H9 (cell line): ENCODE data around the gene ZNF485. TPM values are rescaled to one million over a fixed set of nuclear protein-coding genes. Genes with fewer than 3 reads are reported as not detected.

Experiments used
- DNase-seq: peaks from one replicate; pipeline ENCODE4 v3.0.0-alpha.2; 2017
- H2AFZ ChIP-seq: one replicate; pipeline ENCODE4 v1.6.1; 2013; ENCODE audit warnings: mild to moderate bottlenecking, low read length, control low read depth, moderate library complexity
- H2AK5ac ChIP-seq: 2 replicates; pipeline ENCODE4 v1.6.1; 2013; ENCODE audit warnings: low read length, control low read depth, mixed read lengths; ENCODE audit not compliant: insufficient read length
- H2BK120ac ChIP-seq: one replicate; pipeline ENCODE4 v1.6.1; 2013; ENCODE audit warnings: low read depth, mild to moderate bottlenecking, low read length, control low read depth, inconsistent platforms; ENCODE audit not compliant: poor library complexity, severe bottlenecking
- H2BK12ac ChIP-seq: 2 replicates; pipeline ENCODE4 v1.6.1; 2013; ENCODE audit warnings: low read length, control low read depth, mixed read lengths, low read depth; ENCODE audit not compliant: insufficient read length
- H2BK15ac ChIP-seq: 2 replicates; pipeline ENCODE4 v1.6.1; 2013; ENCODE audit warnings: low read depth, low read length, control low read depth
- H2BK20ac ChIP-seq: one replicate; pipeline ENCODE4 v1.6.1; 2013; ENCODE audit warnings: low read depth, mild to moderate bottlenecking, low read length, control low read depth, inconsistent platforms; ENCODE audit not compliant: poor library complexity, severe bottlenecking
- H2BK5ac ChIP-seq: 2 replicates; pipeline ENCODE4 v1.6.1; 2013; ENCODE audit warnings: low read length, control low read depth, mixed read lengths; ENCODE audit not compliant: insufficient read length
- H3K14ac ChIP-seq: 2 replicates; pipeline ENCODE4 v1.6.1; 2013; ENCODE audit warnings: low read length, control low read depth; ENCODE audit not compliant: insufficient read depth
- H3K18ac ChIP-seq: 2 replicates; pipeline ENCODE4 v1.6.1; 2013; ENCODE audit warnings: low read depth, mild to moderate bottlenecking, mixed read lengths, low read length, control low read depth; ENCODE audit not compliant: insufficient read length
- H3K23ac ChIP-seq: 2 replicates; pipeline ENCODE4 v1.6.1; 2013; ENCODE audit warnings: low read length, control low read depth, mixed read lengths, low read depth; ENCODE audit not compliant: insufficient read length
- H3K23me2 ChIP-seq: 2 replicates; pipeline ENCODE4 v1.6.1; 2013; ENCODE audit warnings: low read depth, mild to moderate bottlenecking, mixed read lengths, low read length, control low read depth; ENCODE audit not compliant: insufficient read length, poor library complexity, severe bottlenecking
- H3K27ac ChIP-seq: 2 replicates; pipeline ENCODE4 v1.5.1; 2013; ENCODE audit warnings: low read length, control low read depth, mixed read lengths, low read depth; ENCODE audit not compliant: insufficient read length
- H3K27me3 ChIP-seq: 2 replicates; pipeline ENCODE4 v1.6.1; 2013; ENCODE audit warnings: low read length, control low read depth, inconsistent platforms; ENCODE audit not compliant: insufficient read depth
- H3K4ac ChIP-seq: 2 replicates; pipeline ENCODE4 v1.6.1; 2013; ENCODE audit warnings: low read depth, mild to moderate bottlenecking, control low read depth, inconsistent platforms, low read length, moderate library complexity
- H3K4me1 ChIP-seq: 2 replicates; pipeline ENCODE4 v1.6.1; 2013; ENCODE audit warnings: low read length, control low read depth, inconsistent platforms; ENCODE audit not compliant: insufficient read depth
- H3K4me2 ChIP-seq: 2 replicates; pipeline ENCODE4 v1.6.1; 2013; ENCODE audit warnings: low read length, control low read depth, mixed read lengths; ENCODE audit not compliant: insufficient read length, insufficient read depth
- H3K56ac ChIP-seq: 2 replicates; pipeline ENCODE4 v1.6.1; 2013; ENCODE audit warnings: low read depth, mild to moderate bottlenecking, mixed read lengths, low read length, control low read depth; ENCODE audit not compliant: insufficient read length
- H3K79me1 ChIP-seq: 2 replicates; pipeline ENCODE4 v1.6.1; 2013; ENCODE audit warnings: low read depth, mild to moderate bottlenecking, moderate library complexity, low read length, control low read depth, inconsistent platforms; ENCODE audit not compliant: insufficient read depth, poor library complexity, severe bottlenecking
- H3K79me2 ChIP-seq: 2 replicates; pipeline ENCODE4 v1.6.1; 2013; ENCODE audit warnings: low read length, control low read depth, inconsistent platforms; ENCODE audit not compliant: insufficient read depth
- H3K9ac ChIP-seq: 2 replicates; pipeline ENCODE4 v1.6.1; 2013; ENCODE audit warnings: low read length, control low read depth, mixed read lengths; ENCODE audit not compliant: insufficient read length; ENCODE audit errors: extremely low read depth
- H3K9me3 ChIP-seq: one replicate; pipeline ENCODE4 v1.6.1; 2013; ENCODE audit warnings: low read depth, low read length, inconsistent platforms; ENCODE audit not compliant: control insufficient read depth
- H3T11ph ChIP-seq: one replicate; pipeline ENCODE4 v1.6.1; 2013; ENCODE audit warnings: mild to moderate bottlenecking, low read length, control low read depth, inconsistent platforms
- H4K20me1 ChIP-seq: one replicate; pipeline ENCODE4 v1.6.1; 2013; ENCODE audit not compliant: control insufficient read depth, insufficient read length, insufficient read depth
- H4K5ac ChIP-seq: 2 replicates; pipeline ENCODE4 v1.6.1; 2013; ENCODE audit warnings: low read depth, mild to moderate bottlenecking, mixed read lengths, low read length, control low read depth; ENCODE audit not compliant: insufficient read length
- H4K8ac ChIP-seq: replicated peaks from 2 replicates; pipeline ENCODE4 v1.6.1; 2013; ENCODE audit warnings: low read length, control low read depth, mixed read lengths, low read depth; ENCODE audit not compliant: insufficient read length
- H4K91ac ChIP-seq: 2 replicates; pipeline ENCODE4 v1.6.1; 2013; ENCODE audit warnings: low read depth, mild to moderate bottlenecking, moderate library complexity, mixed read lengths, low read length, control low read depth; ENCODE audit not compliant: insufficient read length
- H3K27ac Mint-ChIP-seq, 3 experiments: 2 replicates in 2 of 3; 3 replicates in 1 of 3; pipeline ENCODE4 v1.8.0; 2020 to 2021; ENCODE audit warnings: mixed read lengths in 3 of 3, mild to moderate bottlenecking in 1 of 3, moderate library complexity in 1 of 3
- H3K27me3 Mint-ChIP-seq: 2 replicates; pipeline ENCODE4 v1.8.0; 2021; ENCODE audit warnings: low read depth, mild to moderate bottlenecking, moderate library complexity, mixed read lengths
- H3K36me3 Mint-ChIP-seq, 3 experiments: 2 replicates in 2 of 3; 3 replicates in 1 of 3; pipeline ENCODE4 v1.8.0; 2020 to 2021; ENCODE audit warnings: low read depth in 3 of 3, mixed read lengths in 3 of 3; ENCODE audit not compliant: insufficient read depth in 1 of 3
- H3K4me1 Mint-ChIP-seq, 2 experiments: 2 replicates each; pipeline ENCODE4 v1.8.0; 2020; ENCODE audit warnings: mixed read lengths in 2 of 2
- H3K4me3 Mint-ChIP-seq, 2 experiments: 2 replicates in 1 of 2; 3 replicates in 1 of 2; pipeline ENCODE4 v1.8.0; 2020 to 2021; ENCODE audit warnings: mild to moderate bottlenecking in 2 of 2, mixed read lengths in 2 of 2, moderate library complexity in 1 of 2
- H3K9me3 Mint-ChIP-seq, 2 experiments: 2 replicates in 1 of 2; 3 replicates in 1 of 2; pipeline ENCODE4 v1.8.0; 2020; ENCODE audit warnings: mild to moderate bottlenecking in 2 of 2, mixed read lengths in 2 of 2, moderate library complexity in 1 of 2
- WGBS: extraction: QIAGEN DNeasy Blood & Tissue Kit; methylation state at CpG from one replicate; pipeline ENCODE4 v1.1.7; 2013; ENCODE audit warnings: missing lambda C conversion rate, low lambda C conversion rate, mixed read lengths; ENCODE audit not compliant: insufficient read length; ENCODE audit errors: extremely low coverage; 5-methylcytosine and 5-hydroxymethylcytosine counted together
- total RNA-seq: library from RNA; stranded (reverse); gene quantifications from 2 replicates; pipeline ENCODE4 v1.2.1, GENCODE V29; 2021
- TF ChIP-seq, protein P1 (sequence below): fragments of 200-600 bp; sonication (generic); conservative IDR thresholded peaks from 3 replicates; pipeline ENCODE4 v1.8.0; 2021; ENCODE audit warnings: antibody characterized with exemption, mild to moderate bottlenecking

The ZNF485 gene
- total RNA-seq, 1 experiment from 2014 or later = 8.9 TPM

DNA sequence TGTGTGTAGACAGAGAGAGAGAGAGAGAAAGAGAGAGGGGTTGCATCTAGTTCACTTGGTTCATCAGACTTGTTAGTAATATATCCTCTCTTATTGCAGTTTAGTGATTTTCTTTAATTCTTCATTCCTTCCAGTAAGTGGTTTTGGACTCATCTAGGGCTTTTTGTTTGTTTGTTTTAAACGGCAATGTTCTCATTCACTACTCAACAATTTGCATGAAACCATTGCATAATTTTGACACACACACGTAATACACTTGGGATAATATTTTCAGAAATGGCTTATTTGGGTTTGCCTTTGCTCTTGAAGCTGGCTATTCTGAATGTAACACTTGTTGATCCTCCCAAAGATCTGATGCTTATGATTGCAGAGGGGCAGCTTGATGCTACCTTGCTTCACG lies 58.8 kb downstream of the ZNF485 start:
- H3K9me3 ChIP-seq = no peaks in the 10 kb centered on the region
- no peak overlapping the region for H2BK20ac ChIP-seq
- H3K27me3 ChIP-seq = no peaks in the 10 kb centered on the region
- H3K79me2 ChIP-seq = no peaks in the 10 kb centered on the region
- no peak overlapping the region for H3K27ac ChIP-seq
- H3K56ac ChIP-seq = no peak overlapping the region
- H3K27me3 Mint-ChIP-seq = peaks cover 17% of the 10 kb centered on the region
- no peak overlapping the region for H4K91ac ChIP-seq
- H3T11ph ChIP-seq = no peak overlapping the region
- H4K8ac ChIP-seq = no peak overlapping the region
- no peak overlapping the region for H3K18ac ChIP-seq
- no peak overlapping the region for H2BK120ac ChIP-seq
- no peaks in the 10 kb centered on the region for H3K4me1 ChIP-seq
- DNase-seq = no peak
- H3K36me3 Mint-ChIP-seq = no peaks in the 10 kb centered on the region; a peak in 1 of 7 replicates
- H3K14ac ChIP-seq = no peak overlapping the region
- H3K9me3 Mint-ChIP-seq = peaks cover 0 to 12% of the 10 kb centered on the region in 2 experiments; a peak in 4 of 5 replicates
- no peaks in the 10 kb centered on the region for H4K20me1 ChIP-seq
- no peak overlapping the region for H3K4me3 Mint-ChIP-seq
- WGBS = no CpG with 5 or more reads among the region's 3 CpGs
- no peak overlapping the region for H3K4me2 ChIP-seq
- H3K4ac ChIP-seq = no peak overlapping the region
- H3K79me1 ChIP-seq = no peaks in the 10 kb centered on the region
- H4K5ac ChIP-seq = no peak overlapping the region
- H2AFZ ChIP-seq = no peak overlapping the region
- no peak overlapping the region for H3K27ac Mint-ChIP-seq
- no peak overlapping the region for H2BK5ac ChIP-seq
- H3K4me1 Mint-ChIP-seq = peaks cover 9% of the 10 kb centered on the region in 2 experiments; a peak in 3 of 4 replicates
- TF ChIP-seq, protein P1, sequence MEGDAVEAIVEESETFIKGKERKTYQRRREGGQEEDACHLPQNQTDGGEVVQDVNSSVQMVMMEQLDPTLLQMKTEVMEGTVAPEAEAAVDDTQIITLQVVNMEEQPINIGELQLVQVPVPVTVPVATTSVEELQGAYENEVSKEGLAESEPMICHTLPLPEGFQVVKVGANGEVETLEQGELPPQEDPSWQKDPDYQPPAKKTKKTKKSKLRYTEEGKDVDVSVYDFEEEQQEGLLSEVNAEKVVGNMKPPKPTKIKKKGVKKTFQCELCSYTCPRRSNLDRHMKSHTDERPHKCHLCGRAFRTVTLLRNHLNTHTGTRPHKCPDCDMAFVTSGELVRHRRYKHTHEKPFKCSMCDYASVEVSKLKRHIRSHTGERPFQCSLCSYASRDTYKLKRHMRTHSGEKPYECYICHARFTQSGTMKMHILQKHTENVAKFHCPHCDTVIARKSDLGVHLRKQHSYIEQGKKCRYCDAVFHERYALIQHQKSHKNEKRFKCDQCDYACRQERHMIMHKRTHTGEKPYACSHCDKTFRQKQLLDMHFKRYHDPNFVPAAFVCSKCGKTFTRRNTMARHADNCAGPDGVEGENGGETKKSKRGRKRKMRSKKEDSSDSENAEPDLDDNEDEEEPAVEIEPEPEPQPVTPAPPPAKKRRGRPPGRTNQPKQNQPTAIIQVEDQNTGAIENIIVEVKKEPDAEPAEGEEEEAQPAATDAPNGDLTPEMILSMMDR = no peak
- H2BK12ac ChIP-seq = no peak overlapping the region
- no peak overlapping the region for H2AK5ac ChIP-seq
- peaks cover 7% of the 10 kb centered on the region for H3K23me2 ChIP-seq
- H3K9ac ChIP-seq = no peak overlapping the region
- no peak overlapping the region for H2BK15ac ChIP-seq
- H3K23ac ChIP-seq = no peak overlapping the region
